ENCODE data around the gene RIPK4.

RIPK4 gene

DNA sequence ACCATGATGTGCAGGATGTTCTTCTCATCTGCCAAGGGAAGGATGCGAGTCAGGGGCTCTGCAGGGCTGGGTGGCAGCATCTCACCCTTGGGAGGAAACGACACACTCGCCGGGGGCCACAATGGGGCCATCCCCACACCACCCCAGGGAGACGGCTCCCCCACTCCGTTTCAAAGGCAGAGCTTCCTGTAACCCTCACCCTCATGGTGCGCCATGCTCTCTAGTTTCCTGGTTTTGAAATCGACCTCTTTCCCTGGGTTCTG, 20.2 kb downstream of the RIPK4 start:
- Mint-ChIP-seq H3K27me3 (peaks cover 3% of the 10 kb centered on the region), H3K4me1 (no peaks in the 10 kb centered on the region), H3K9me3 (no peaks in the 10 kb centered on the region), H3K27ac (no peak overlapping the region), H3K4me3 (no peak overlapping the region), H3K36me3 (no peaks in the 10 kb centered on the region)
- no peak for DNase-seq
- CTCF ChIA-PET, result no interaction called here

GRCh38 chr21:41745971-41746743, 20.7 kb downstream of the RIPK4 start:
- Mint-ChIP-seq H3K27me3 (no peaks in the 10 kb centered on the region), H3K9me3 (no peaks in the 10 kb centered on the region), H3K27ac (no peak overlapping the region), H3K36me3 (no peaks in the 10 kb centered on the region), H3K4me1 (no peaks in the 10 kb centered on the region), H3K4me3 (no peak overlapping the region)
- DNase-seq, result no peak
- CTCF ChIA-PET, result no interaction called here

GRCh38 chr21:41745026-41745820, 21.6 kb downstream of the RIPK4 start:
- DNase-seq, result no peak
- CTCF ChIA-PET, result interaction anchor here (0.7 kb wide), 1 partner anchor 133 kb away, joined by 3 read pairs; no protein-coding TSS in a partner anchor
- no peaks in the 10 kb centered on the region for H3K36me3 Mint-ChIP-seq
- H3K27ac Mint-ChIP-seq, result no peak overlapping the region
- no peak overlapping the region for H3K4me3 Mint-ChIP-seq
- H3K9me3 Mint-ChIP-seq, result no peaks in the 10 kb centered on the region
- no peaks in the 10 kb centered on the region for H3K27me3 Mint-ChIP-seq
- no peaks in the 10 kb centered on the region for H3K4me1 Mint-ChIP-seq

DNA sequence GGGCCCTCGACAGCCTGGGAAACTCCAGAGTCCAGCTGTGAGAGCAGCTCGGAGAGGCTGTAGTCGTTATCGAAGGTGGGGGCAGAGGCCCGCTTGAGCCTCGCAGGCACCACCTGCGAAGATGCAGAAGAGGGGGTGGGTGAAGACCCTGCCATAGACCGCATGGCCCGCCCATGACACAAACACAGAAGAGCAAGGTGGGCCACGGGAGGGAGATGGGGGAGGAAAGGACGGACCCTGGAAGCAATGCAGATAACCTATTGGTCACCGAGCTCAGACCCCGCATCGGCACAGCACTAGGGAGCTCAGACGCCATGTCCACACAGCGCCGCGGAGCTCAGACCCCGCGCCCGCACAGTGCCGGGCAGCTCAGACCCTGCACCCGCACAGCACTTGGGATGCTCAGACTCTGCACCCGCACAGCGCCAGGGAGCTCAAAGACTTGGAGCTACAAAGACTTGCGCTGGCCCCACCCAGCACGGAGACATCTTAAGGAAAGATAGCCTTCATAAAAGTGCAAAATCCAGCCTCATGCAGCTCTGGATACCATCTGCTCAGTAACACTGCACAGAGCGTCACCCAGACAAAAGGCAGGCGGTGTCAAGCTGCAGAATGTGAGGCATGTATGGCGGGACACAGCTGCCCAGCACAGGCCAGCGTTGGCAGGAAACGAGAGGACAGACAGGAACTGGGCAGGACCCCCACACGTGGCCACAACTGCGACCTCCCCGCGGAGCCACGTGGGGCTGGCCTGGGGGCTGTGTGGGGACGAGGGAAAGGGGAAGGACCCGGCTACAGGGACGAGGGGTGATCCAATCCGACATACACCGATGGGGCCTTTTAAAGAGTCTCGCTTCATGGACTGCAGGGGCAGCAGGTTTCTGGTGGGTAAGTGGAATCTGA, 22.6 kb downstream of the RIPK4 start:
- CTCF ChIA-PET, result no interaction called here
- no peaks in the 10 kb centered on the region for H3K36me3 Mint-ChIP-seq
- H3K9me3 Mint-ChIP-seq, result no peaks in the 10 kb centered on the region

DNA sequence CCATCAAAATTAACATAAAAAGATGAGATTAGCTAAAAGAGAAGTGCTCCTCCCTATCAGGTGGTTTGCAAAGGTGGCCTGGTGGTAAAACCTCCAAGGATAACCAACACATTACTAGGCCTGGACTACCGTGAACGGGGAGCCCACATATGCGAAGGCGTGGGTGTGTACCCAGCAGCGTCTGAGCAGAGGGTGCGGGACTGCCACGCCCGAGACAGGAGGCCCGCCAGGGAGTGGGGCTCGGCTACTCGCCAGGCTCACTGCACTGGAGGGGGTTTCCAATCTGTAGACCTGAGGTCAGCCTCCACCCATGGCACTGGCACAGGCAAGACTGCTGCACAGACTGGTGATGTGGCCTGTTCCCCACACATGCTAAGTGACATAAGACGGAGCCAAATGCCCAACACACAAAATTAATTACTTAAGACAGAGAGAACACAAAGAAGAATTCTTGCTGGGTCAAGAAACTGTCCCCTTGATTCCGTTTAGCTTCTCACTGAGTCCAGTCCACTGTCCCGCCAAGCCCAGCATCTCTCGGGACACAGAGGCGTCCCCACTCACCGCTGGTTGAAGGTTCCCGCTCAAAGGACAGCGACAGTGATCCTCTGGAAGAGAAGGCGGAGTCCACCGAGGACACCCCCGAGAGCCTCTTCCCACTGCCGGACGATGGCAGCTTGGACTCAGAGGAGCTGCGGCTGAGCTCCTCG, 23.4 kb downstream of the RIPK4 start:
- Mint-ChIP-seq H3K4me3 (no peak overlapping the region), H3K36me3 (no peaks in the 10 kb centered on the region), H3K9me3 (no peaks in the 10 kb centered on the region), H3K4me1 (no peaks in the 10 kb centered on the region), H3K27me3 (no peaks in the 10 kb centered on the region), H3K27ac (no peak overlapping the region)
- CTCF ChIA-PET, result no interaction called here
- no peak for DNase-seq

More for the DNA sequence above, 22.6 kb downstream of the RIPK4 start:
- DNase-seq, result no peak
- Mint-ChIP-seq H3K27me3 (no peaks in the 10 kb centered on the region), H3K27ac (no peak overlapping the region), H3K4me1 (no peaks in the 10 kb centered on the region), H3K4me3 (no peak overlapping the region)

DNA sequence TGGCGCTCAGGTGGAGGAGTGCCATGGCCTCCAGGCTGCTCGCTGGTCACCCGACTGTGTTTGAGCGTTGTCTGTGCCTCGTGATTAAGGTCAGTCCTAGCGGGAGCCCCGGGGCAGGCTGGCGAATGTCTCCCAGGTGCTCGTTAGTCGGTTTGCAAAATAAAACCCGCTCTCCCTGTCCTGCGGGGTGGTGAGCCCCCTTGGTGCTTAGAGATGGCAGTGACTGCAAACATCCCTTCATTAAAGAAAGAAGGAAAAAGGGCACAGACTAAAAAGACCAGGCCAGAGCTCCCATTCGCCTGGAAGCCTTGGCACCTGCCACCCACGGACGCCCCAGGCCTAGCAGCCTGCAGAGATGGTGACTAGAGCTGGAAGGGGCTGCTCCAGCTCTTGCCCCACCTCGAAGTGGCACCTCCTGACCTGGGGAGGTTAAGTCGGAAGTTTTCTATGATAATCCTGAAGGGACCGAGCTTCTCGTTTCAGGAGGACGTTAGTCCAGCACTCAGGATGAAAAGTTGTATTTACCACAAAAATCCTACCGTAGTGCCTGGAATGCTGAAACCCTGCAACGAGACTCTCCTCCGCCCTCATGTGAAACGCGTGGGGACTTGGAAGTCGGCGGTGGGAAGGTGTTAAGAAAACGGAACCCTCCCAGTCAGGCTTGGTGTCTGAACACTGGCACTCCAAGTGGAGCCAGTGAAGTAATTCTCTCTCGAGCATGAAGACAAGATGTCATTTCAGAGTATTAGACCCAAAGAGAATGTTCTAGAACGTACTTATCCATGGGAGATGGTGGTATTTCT, 24.6 kb downstream of the RIPK4 start:
- H3K4me3 Mint-ChIP-seq, result no peak overlapping the region
- H3K36me3 Mint-ChIP-seq, result no peaks in the 10 kb centered on the region
- CTCF ChIA-PET, result no interaction called here
- H3K4me1 Mint-ChIP-seq, result no peaks in the 10 kb centered on the region
- peaks cover 6% of the 10 kb centered on the region for H3K27me3 Mint-ChIP-seq
- no peak for DNase-seq
- no peaks in the 10 kb centered on the region for H3K9me3 Mint-ChIP-seq
- no peak overlapping the region for H3K27ac Mint-ChIP-seq

DNA sequence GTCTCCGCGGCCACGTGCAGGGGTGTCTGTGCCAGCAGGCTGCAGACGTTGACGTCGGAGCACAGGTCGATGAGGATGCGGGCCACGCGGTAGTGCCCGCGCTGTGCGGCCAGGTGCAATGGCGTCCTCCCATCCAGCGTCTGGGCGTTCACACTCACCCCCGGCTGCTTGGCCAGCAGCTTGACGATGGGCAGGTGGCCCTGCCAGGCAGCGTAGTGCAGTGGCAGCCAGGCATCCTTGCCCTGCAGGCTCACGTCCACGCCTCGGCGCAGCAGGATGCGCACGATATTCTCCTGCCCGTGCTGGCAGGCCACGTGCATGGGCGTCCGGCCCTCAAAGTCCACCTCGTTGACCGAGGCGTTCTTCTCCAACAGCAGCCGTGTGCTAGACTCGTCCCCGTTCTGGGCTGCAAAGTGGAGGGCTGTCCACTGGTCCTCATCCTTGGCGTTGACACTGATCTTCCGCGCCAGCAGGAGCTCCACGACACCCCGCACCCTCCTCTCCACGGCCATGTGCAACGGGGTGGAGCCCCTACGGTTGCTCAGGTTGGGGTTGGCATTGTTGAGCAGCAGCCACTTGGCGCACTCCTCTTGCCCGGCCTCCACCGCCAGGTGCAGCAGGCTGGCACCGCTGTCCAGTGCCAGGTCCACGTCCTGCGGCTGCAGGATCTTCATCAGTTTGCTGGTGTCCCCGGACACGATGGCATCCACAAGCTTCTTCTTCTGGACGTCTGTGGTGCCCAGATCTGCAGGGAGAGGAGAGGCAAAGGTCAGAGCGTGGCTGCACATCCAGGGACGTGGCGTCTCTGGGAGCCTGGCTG, 25.4 kb downstream of the RIPK4 start:
- CTCF ChIA-PET, result no interaction called here
- no peaks in the 10 kb centered on the region for H3K4me1 Mint-ChIP-seq
- H3K27ac Mint-ChIP-seq, result no peak overlapping the region
- no peak overlapping the region for H3K4me3 Mint-ChIP-seq
- H3K27me3 Mint-ChIP-seq, result peaks cover 10% of the 10 kb centered on the region
- DNase-seq, result no peak
- H3K36me3 Mint-ChIP-seq, result no peaks in the 10 kb centered on the region
- no peaks in the 10 kb centered on the region for H3K9me3 Mint-ChIP-seq

DNA sequence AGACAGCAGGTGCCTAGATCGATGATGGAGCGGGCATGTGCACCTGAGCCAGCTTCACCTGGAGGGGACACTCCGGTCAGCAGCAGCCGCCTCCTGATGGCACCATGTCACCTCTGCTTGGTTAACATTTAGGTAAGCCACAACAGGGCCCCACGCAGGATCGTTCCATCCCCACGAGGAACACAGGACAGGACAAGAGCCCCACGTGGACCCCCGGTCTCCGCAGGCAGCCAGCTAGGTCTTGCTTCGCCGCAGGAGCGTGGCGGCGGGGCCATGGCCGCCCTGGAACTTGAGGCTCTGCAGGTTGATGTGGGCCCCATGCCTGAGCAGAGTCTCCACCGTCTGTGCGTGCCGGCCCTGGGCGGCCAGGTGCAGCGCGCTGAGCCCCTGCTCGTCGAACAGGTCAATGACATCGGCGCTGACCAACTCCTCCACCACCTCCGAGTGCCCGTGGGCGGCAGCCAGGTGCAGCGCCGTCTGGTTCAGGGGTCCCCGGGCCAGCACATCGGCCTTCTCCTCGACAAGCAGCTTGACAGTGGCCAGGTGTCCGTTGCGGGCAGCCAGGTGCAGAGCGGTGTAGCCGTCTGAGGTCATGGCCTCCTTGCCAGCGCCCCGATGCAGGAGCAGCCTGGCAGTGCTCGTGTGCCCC, 26.1 kb downstream of the RIPK4 start:
- DNase-seq, result no peak
- no peaks in the 10 kb centered on the region for H3K4me1 Mint-ChIP-seq
- H3K27ac Mint-ChIP-seq, result no peak overlapping the region
- H3K27me3 Mint-ChIP-seq, result peaks cover 10% of the 10 kb centered on the region
- CTCF ChIA-PET, result no interaction called here
- no peaks in the 10 kb centered on the region for H3K36me3 Mint-ChIP-seq
- no peak overlapping the region for H3K4me3 Mint-ChIP-seq
- H3K9me3 Mint-ChIP-seq, result no peaks in the 10 kb centered on the region

GRCh38 chr21:41739936-41740335, 26.9 kb downstream of the RIPK4 start:
- Mint-ChIP-seq H3K36me3 (no peaks in the 10 kb centered on the region), H3K27me3 (peaks cover 10% of the 10 kb centered on the region), H3K9me3 (no peaks in the 10 kb centered on the region), H3K4me3 (no peak overlapping the region), H3K27ac (no peak overlapping the region), H3K4me1 (no peaks in the 10 kb centered on the region)
- DNase-seq, result no peak
- CTCF ChIA-PET, result interaction anchor here (0.8 kb wide), 1 partner anchor 77 kb away, joined by 3 read pairs; no protein-coding TSS in a partner anchor

DNA sequence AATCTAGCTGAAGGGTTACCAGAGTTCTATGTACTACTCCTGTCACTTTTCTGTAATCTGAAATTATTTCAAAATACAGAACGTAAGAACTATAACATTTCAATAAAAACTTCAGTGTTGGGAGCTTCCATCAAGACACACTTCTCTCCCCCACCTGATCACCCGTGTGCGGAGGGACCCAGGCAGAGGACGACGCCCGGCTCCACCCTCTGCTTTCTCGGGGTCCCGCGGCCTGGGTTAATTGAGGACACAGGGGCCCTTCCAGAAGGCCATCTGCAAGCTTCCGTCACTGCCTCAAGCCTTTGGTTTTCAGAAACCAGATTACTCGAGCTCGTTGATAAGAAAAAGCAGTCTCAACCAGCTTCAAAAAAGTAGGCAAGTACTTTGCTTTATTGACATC, 27.8 kb downstream of the RIPK4 start:
- H3K27ac Mint-ChIP-seq, result no peak overlapping the region
- no peaks in the 10 kb centered on the region for H3K4me1 Mint-ChIP-seq
- H3K4me3 Mint-ChIP-seq, result no peak overlapping the region
- no peak for DNase-seq
- H3K9me3 Mint-ChIP-seq, result no peaks in the 10 kb centered on the region
- CTCF ChIA-PET, result interaction anchor here (0.8 kb wide), 1 partner anchor 78 kb away, joined by 3 read pairs; no protein-coding TSS in a partner anchor
- no peaks in the 10 kb centered on the region for H3K36me3 Mint-ChIP-seq
- peaks cover 13% of the 10 kb centered on the region for H3K27me3 Mint-ChIP-seq

DNA sequence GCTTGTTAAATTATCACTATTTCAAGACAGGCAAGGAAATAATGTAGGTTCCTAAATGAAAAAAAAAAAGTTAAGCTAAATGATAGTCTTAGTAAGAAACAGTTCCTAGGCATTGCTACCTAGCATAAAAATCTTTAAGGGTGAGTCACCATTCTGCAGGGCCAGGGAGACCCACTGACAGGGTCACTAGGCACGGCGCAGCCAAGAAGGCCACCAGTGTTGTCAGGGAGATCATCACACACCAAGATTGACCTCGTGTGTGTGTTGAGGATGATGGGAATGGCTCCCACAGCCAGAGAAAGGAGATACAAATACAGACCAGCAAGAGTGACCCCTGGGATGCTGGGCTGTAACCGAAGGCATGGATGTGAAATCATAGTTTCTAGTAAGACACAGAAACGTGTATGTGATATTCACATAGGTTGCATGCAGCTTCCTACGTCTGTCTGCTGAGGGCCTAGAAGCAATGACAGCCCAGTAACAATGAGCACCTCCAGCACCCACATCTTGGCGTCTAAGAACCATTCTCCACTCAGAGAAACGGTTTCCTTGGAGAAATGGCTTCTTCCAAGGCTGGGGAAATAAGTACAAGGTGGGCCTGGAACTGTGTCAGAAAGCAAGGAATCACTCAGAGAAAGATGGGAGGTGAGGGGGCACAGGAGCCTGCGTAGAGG, 29.1 kb downstream of the RIPK4 start:
- CTCF ChIA-PET, result interaction anchor here (0.7 kb wide), 1 partner anchor 9 kb away, joined by 3 read pairs; no protein-coding TSS in a partner anchor
- no peaks in the 10 kb centered on the region for H3K36me3 Mint-ChIP-seq
- no peak for DNase-seq
- H3K27me3 Mint-ChIP-seq, result peaks cover 20% of the 10 kb centered on the region
- no peaks in the 10 kb centered on the region for H3K4me1 Mint-ChIP-seq
- H3K27ac Mint-ChIP-seq, result no peak overlapping the region
- no peaks in the 10 kb centered on the region for H3K9me3 Mint-ChIP-seq
- no peak overlapping the region for H3K4me3 Mint-ChIP-seq

DNA sequence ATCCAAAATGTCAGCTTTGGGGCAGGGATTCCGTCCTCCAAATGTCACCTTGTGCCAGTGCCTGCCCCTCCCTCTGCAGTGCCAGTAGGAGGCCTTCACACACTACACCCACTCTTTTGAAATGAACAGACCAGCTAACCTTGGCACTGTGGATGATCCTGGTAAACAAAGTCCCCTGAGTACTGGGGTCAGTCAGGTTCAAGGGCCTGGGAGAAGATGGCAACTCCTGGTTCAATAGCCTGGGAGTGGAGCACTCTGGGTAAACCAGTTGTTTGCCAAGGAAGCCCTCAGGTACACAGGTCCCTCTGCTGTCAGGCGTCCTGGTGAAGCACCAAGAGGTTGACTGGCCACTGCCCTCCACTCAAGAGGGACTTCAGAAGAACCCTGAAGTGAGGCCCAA, 30.4 kb downstream of the RIPK4 start:
- Mint-ChIP-seq H3K27ac (no peak overlapping the region), H3K27me3 (peaks cover 31% of the 10 kb centered on the region), H3K4me3 (no peak overlapping the region), H3K36me3 (no peaks in the 10 kb centered on the region), H3K9me3 (no peaks in the 10 kb centered on the region), H3K4me1 (no peaks in the 10 kb centered on the region)
- no peak for DNase-seq
- CTCF ChIA-PET, result no interaction called here

Data from activated naive CD4-positive, alpha-beta T cell treated with anti-CD3 and anti-CD28 coated beads, Interleukin-2, amount 10 ng/mL, durations not matched to agents 7 days and 5 days (primary cell).